Measurements from ENCODE around the gene CNGA3. TPM values are rescaled to one million over a fixed set of nuclear protein-coding genes. Genes with fewer than 3 reads are reported as not detected.

CNGA3 gene
- total RNA-seq, 1 experiment from 2014 or later, result not detected

DNA sequence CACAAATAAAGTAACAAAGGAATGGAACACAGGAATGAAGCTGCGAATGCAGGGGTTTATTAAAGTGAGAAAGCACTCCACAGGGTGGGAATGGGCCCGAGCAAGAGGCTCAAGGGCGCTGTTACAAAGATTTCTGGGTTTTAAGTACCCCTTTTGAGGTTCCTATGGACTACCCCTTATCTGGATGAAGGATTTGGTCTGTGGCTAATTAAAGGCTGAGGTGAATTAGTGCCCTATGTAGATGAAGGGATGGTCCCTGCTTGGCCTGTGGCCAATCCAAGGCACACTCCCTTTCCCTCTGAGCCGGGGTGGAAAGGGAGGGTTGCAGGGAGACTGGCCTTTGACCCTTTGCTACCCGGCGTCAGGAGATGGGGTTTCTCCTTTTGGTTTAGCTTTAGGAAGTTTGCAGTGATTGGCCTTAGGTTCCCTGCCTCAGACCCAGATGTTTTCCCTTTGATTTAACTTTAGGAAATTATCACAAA lies 47.5 kb upstream of the CNGA3 start:
- TF ChIP-seq EZH2 (IDR thresholded peaks at IDR 0.05; ENCODE audit: low read length, unreplicated experiment), result no peak
- TF ChIP-seq EZH2phosphoT487 (IDR thresholded peaks at IDR 0.05; ENCODE audit: borderline replicate concordance, low read length), result no peak
- TF ChIP-seq, protein P1, sequence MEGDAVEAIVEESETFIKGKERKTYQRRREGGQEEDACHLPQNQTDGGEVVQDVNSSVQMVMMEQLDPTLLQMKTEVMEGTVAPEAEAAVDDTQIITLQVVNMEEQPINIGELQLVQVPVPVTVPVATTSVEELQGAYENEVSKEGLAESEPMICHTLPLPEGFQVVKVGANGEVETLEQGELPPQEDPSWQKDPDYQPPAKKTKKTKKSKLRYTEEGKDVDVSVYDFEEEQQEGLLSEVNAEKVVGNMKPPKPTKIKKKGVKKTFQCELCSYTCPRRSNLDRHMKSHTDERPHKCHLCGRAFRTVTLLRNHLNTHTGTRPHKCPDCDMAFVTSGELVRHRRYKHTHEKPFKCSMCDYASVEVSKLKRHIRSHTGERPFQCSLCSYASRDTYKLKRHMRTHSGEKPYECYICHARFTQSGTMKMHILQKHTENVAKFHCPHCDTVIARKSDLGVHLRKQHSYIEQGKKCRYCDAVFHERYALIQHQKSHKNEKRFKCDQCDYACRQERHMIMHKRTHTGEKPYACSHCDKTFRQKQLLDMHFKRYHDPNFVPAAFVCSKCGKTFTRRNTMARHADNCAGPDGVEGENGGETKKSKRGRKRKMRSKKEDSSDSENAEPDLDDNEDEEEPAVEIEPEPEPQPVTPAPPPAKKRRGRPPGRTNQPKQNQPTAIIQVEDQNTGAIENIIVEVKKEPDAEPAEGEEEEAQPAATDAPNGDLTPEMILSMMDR (conservative IDR thresholded peaks at IDR 0.05; ENCODE audit: low read depth, low read length), result no peak
- no peak for DNase-seq
- H4K20me1 ChIP-seq (ENCODE audit: low read length), result no peaks in the 10 kb centered on the region
- H3K27me3 ChIP-seq (ENCODE audit: low read length), result no peaks in the 10 kb centered on the region
- H3K4me2 ChIP-seq (ENCODE audit: low read length), result no peak overlapping the region
- ChIA-PET CTCF (interaction anchor here (0.6 kb wide), 1 partner anchor 559 kb away, joined by 4 read pairs; no protein-coding TSS in a partner anchor), POLR2A (ENCODE audit: unreplicated experiment) (no interaction called here)
- no peaks in the 10 kb centered on the region for H3K9me3 ChIP-seq (ENCODE audit: low read length)
- no peaks in the 10 kb centered on the region for H3K9me2 ChIP-seq (replicated peaks; ENCODE audit: low read length)
- H2AFZ ChIP-seq (ENCODE audit: low read length), result no peak overlapping the region
- intact Hi-C loops (cut with micrococcal nuclease), result loop anchor here (10.0 kb wide), 1 partner anchor 56 kb away; no protein-coding TSS in a partner anchor
- no peaks in the 10 kb centered on the region for H3K79me2 ChIP-seq (ENCODE audit: low read length)
- H3F3A ChIP-seq (ENCODE audit: low read length, unreplicated experiment), result no peaks in the 10 kb centered on the region
- ATAC-seq, result no peak
- H3K27ac ChIP-seq (ENCODE audit: low read length), result no peak overlapping the region
- BruUV-seq (replicated peaks), result no TSS peak
- peaks cover 21% of the 10 kb centered on the region for H3K4me1 ChIP-seq (ENCODE audit: insufficient read depth, low read length)
- H3K36me3 ChIP-seq (ENCODE audit: low read depth, low read length), result no peaks in the 10 kb centered on the region
- H3K4me3 ChIP-seq (ENCODE audit: low read length), result no peak overlapping the region
- H3K9ac ChIP-seq (ENCODE audit: low read length), result no peak overlapping the region

DNA sequence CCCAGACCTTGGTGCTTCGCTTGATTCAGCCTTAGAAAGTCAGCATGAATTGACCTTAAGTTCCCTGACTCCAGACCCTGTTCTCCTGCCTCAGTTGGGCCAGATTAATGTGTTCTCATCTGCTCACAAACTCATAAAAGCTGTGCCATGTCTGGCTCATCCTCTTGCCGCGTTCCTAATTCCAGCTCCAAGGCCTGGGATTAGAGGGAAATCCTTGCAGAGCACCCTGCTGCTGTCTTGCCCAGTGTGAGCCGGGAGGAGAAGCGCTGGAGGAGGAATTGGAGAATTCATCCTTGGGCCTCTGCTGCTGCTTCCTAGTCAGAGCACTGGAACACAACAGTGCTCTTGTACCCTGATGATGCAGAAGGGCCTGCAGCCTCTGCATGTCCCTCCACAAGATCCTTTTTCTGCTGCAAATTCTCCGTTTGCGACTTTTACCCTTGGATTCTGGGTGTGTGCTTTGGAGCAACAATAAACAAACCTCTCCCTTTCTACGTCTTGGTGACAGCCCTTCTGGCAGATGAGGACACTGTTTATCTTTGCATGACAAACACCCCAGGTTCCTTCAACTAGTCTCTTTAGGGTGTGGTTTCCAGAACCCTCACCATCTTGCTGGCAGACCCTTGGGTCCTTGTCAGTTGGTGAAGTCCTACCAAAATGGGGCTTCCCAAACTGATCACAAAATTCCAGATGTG lies 46.9 kb upstream of the CNGA3 start:
- H3K27ac ChIP-seq (ENCODE audit: low read length), result no peak overlapping the region
- no peaks in the 10 kb centered on the region for H3K9me2 ChIP-seq (replicated peaks; ENCODE audit: low read length)
- H3K4me1 ChIP-seq (ENCODE audit: insufficient read depth, low read length), result peaks cover 21% of the 10 kb centered on the region
- ATAC-seq, result no peak
- no peaks in the 10 kb centered on the region for H3K79me2 ChIP-seq (ENCODE audit: low read length)
- CTCF ChIA-PET, result no interaction called here
- TF ChIP-seq, protein P1 (conservative IDR thresholded peaks at IDR 0.05; ENCODE audit: low read depth, low read length), result no peak
- TF ChIP-seq EZH2 (IDR thresholded peaks at IDR 0.05; ENCODE audit: low read length, unreplicated experiment) (no peak), EZH2phosphoT487 (IDR thresholded peaks at IDR 0.05; ENCODE audit: borderline replicate concordance, low read length) (no peak)
- no peaks in the 10 kb centered on the region for H3K9me3 ChIP-seq (ENCODE audit: low read length)
- POLR2A ChIA-PET (ENCODE audit: unreplicated experiment), result no interaction called here
- no peaks in the 10 kb centered on the region for H3K27me3 ChIP-seq (ENCODE audit: low read length)
- intact Hi-C loops (cut with micrococcal nuclease), result loop anchor here (10.0 kb wide), 1 partner anchor 55 kb away; no protein-coding TSS in a partner anchor
- H3K4me2 ChIP-seq (ENCODE audit: low read length), result no peak overlapping the region
- H3K4me3 ChIP-seq (ENCODE audit: low read length), result no peak overlapping the region
- no peak overlapping the region for H3K9ac ChIP-seq (ENCODE audit: low read length)
- BruUV-seq (replicated peaks), result no TSS peak
- DNase-seq, result no peak
- H3K36me3 ChIP-seq (ENCODE audit: low read depth, low read length), result no peaks in the 10 kb centered on the region
- H2AFZ ChIP-seq (ENCODE audit: low read length), result no peak overlapping the region
- H3F3A ChIP-seq (ENCODE audit: low read length, unreplicated experiment), result no peaks in the 10 kb centered on the region
- no peaks in the 10 kb centered on the region for H4K20me1 ChIP-seq (ENCODE audit: low read length)

All from PC-3 (cell line).